IMR-90 (cell line): ENCODE measurements around the gene RPRM. TPM values are rescaled to one million over a fixed set of nuclear protein-coding genes. Genes with fewer than 3 reads are reported as not detected.

ENCODE experiments used
- ATAC-seq: fragments of 200-7000 bp; cut with Tn5 transposase; 2 replicates; pipeline ENCODE4 v1.9.1; 2020; ENCODE audit warnings: low read depth, mild to moderate bottlenecking, moderate library complexity
- BruUV-seq: library from RNA; stranded (reverse); fragments of 400-500 nt; replicated peaks from 2 replicates; lab custom pipeline; 2021; lab: Mats Ljungman, UMichigan
- CTCF ChIA-PET: fragments of 300-600 bp; formaldehyde crosslinking; extraction: SDS; loops from one replicate; lab custom pipeline; 2021; ENCODE audit warnings: antibody characterized with exemption; lab: Yijun Ruan, JAX
- POLR2A ChIA-PET: fragments of 300-600 bp; sonication (Branson Sonifier 250); formaldehyde crosslinking; loops from one replicate; lab custom pipeline; 2022; ENCODE audit warnings: antibody characterized with exemption; ENCODE audit not compliant: unreplicated experiment; lab: Charles Lee
- DNase-seq: peaks from one replicate; pipeline ENCODE4 v3.0.0; 2013
- H2AFZ ChIP-seq: replicated peaks from 2 replicates; pipeline ENCODE3; 2013; ENCODE audit warnings: low read length, mild to moderate bottlenecking; ENCODE audit not compliant: poor library complexity
- H2AK5ac ChIP-seq: 2 replicates; pipeline ENCODE4 v1.6.1; 2013; ENCODE audit warnings: low read depth, low read length, inconsistent platforms
- H2AK9ac ChIP-seq: replicated peaks from 2 replicates; pipeline ENCODE3; 2013; ENCODE audit warnings: mild to moderate bottlenecking, low read depth, low read length, moderate library complexity; ENCODE audit not compliant: poor library complexity
- H2BK120ac ChIP-seq: 2 replicates; pipeline ENCODE4 v1.6.1; 2013; ENCODE audit warnings: low read depth, low read length, inconsistent platforms
- H2BK15ac ChIP-seq: 3 replicates; pipeline ENCODE4 v1.6.1; 2013; ENCODE audit warnings: low read depth, low read length, inconsistent platforms
- H2BK20ac ChIP-seq: 2 replicates; pipeline ENCODE4 v1.6.1; 2013; ENCODE audit warnings: low read depth, mild to moderate bottlenecking, inconsistent platforms, low read length, moderate library complexity
- H2BK5ac ChIP-seq: 2 replicates; pipeline ENCODE4 v1.6.1; 2013; ENCODE audit warnings: mild to moderate bottlenecking, low read depth, low read length, inconsistent platforms; ENCODE audit not compliant: poor library complexity, severe bottlenecking
- H3K14ac ChIP-seq: replicated peaks from 2 replicates; pipeline ENCODE4 v1.6.1; 2013; ENCODE audit warnings: low read depth, low read length, inconsistent platforms
- H3K18ac ChIP-seq: 2 replicates; pipeline ENCODE4 v1.6.1; 2013; ENCODE audit warnings: low read depth, low read length, control low read depth
- H3K23ac ChIP-seq: 2 replicates; pipeline ENCODE4 v1.6.1; 2013; ENCODE audit warnings: low read depth, low read length, inconsistent platforms
- H3K27ac ChIP-seq: 2 replicates; pipeline ENCODE4 v1.5.1; 2013; ENCODE audit warnings: mild to moderate bottlenecking, control low read depth, low read length; ENCODE audit not compliant: insufficient read depth
- H3K27me3 ChIP-seq: 2 replicates; pipeline ENCODE4 v1.6.1; 2013; ENCODE audit warnings: low read length; ENCODE audit not compliant: control insufficient read depth, insufficient read depth
- H3K36me3 ChIP-seq: 2 replicates; pipeline ENCODE4 v1.6.1; 2013; ENCODE audit warnings: low read length, mixed read lengths; ENCODE audit not compliant: control insufficient read depth, insufficient read depth
- H3K4ac ChIP-seq: 2 replicates; pipeline ENCODE4 v1.6.1; 2013; ENCODE audit warnings: low read depth, low read length, inconsistent platforms
- H3K4me1 ChIP-seq: 2 replicates; pipeline ENCODE4 v1.6.1; 2013; ENCODE audit warnings: low read length, mixed read lengths; ENCODE audit not compliant: control insufficient read depth, insufficient read depth
- H3K4me2 ChIP-seq: 2 replicates; pipeline ENCODE4 v1.6.1; 2013; ENCODE audit warnings: low read depth, mild to moderate bottlenecking, control low read depth, low read length, moderate library complexity
- H3K4me3 ChIP-seq: 2 replicates; pipeline ENCODE4 v1.5.1; 2013; ENCODE audit warnings: low read depth, mild to moderate bottlenecking, control low read depth, low read length, moderate library complexity; ENCODE audit not compliant: insufficient read depth
- H3K56ac ChIP-seq: 2 replicates; pipeline ENCODE4 v1.6.1; 2013; ENCODE audit warnings: low read length, inconsistent platforms; ENCODE audit not compliant: insufficient read depth; ENCODE audit errors: extremely low read depth
- H3K79me1 ChIP-seq, 2 experiments: 2 replicates each; pipeline ENCODE4 v1.6.1; 2013; ENCODE audit warnings: low read length in 2 of 2, inconsistent platforms in 1 of 2, low read depth in 1 of 2
- H3K9ac ChIP-seq: 2 replicates; pipeline ENCODE4 v1.6.1; 2013; ENCODE audit warnings: low read depth, low read length, control low read depth
- H3K9me1 ChIP-seq: 2 replicates; pipeline ENCODE4 v1.6.1; 2013; ENCODE audit warnings: low read length, inconsistent platforms; ENCODE audit not compliant: insufficient read depth
- H3K9me3 ChIP-seq: 2 replicates; pipeline ENCODE4 v1.6.1; 2013; ENCODE audit warnings: low read length; ENCODE audit not compliant: control insufficient read depth, insufficient read depth
- H4K20me1 ChIP-seq: 2 replicates; pipeline ENCODE4 v1.6.1; 2013; ENCODE audit warnings: low read length, inconsistent platforms; ENCODE audit not compliant: insufficient read depth
- H4K5ac ChIP-seq: 2 replicates; pipeline ENCODE4 v1.6.1; 2013; ENCODE audit warnings: mild to moderate bottlenecking, low read depth, low read length, control low read depth
- H4K8ac ChIP-seq, 2 experiments: 2 replicates each; pipeline ENCODE4 v1.6.1; 2013; ENCODE audit warnings: low read depth in 2 of 2, low read length in 2 of 2, control low read depth in 1 of 2, inconsistent platforms in 1 of 2
- H4K91ac ChIP-seq: 2 replicates; pipeline ENCODE4 v1.6.1; 2013; ENCODE audit warnings: low read depth, low read length, inconsistent platforms; ENCODE audit not compliant: insufficient read depth
- BHLHE40 ChIP-seq: fragments of 150-350 bp; IDR thresholded peaks from 2 replicates; pipeline ENCODE4 v1.6.1; 2016; ENCODE audit warnings: mild to moderate bottlenecking, low read depth, low read length
- CEBPB ChIP-seq: IDR thresholded peaks from 2 replicates; pipeline ENCODE4 v1.6.1; 2012; ENCODE audit warnings: low read depth, low read length, improper control_type of control experiment
- CHD1 ChIP-seq: IDR thresholded peaks from 2 replicates; pipeline ENCODE4 v1.6.1; 2012; ENCODE audit warnings: low read depth, low read length, improper control_type of control experiment
- MXI1 ChIP-seq: IDR thresholded peaks from 2 replicates; pipeline ENCODE4 v1.6.1; 2012; ENCODE audit warnings: low read depth, mild to moderate bottlenecking, low read length, moderate library complexity, borderline replicate concordance
- RCOR1 ChIP-seq: IDR thresholded peaks from 2 replicates; pipeline ENCODE4 v1.6.1; 2012; ENCODE audit warnings: mild to moderate bottlenecking, low read length, improper control_type of control experiment; ENCODE audit not compliant: insufficient replicate concordance
- SMC3 ChIP-seq: fragments of 150-350 bp; IDR thresholded peaks from 2 replicates; pipeline ENCODE4 v1.6.1; 2016; ENCODE audit warnings: low read depth, mild to moderate bottlenecking, antibody characterized with exemption, low read length, moderate library complexity
- WGBS, 2 experiments: methylation state at CpG; one replicate each; pipeline versions ENCODE4 v1.1.5 to v1.1.7; 2013; ENCODE audit warnings: missing lambda C conversion rate in 2 of 2; ENCODE audit not compliant: insufficient read length in 1 of 2; ENCODE audit errors: extremely low coverage in 2 of 2; 5-methylcytosine and 5-hydroxymethylcytosine counted together
- dilution Hi-C: fragments of 300-500 bp; cut with HindIII; formaldehyde crosslinking; loops from one replicate; pipeline ENCODE4 v1.14.3; 2018; ENCODE audit warnings: low sequenced_read_pairs; ENCODE audit not compliant: unreplicated experiment
- in situ Hi-C: fragments of 300-500 bp; cut with MboI; formaldehyde crosslinking; loops from 3 replicates; pipeline ENCODE4 v1.14.3; 2019; ENCODE audit warnings: low sequenced_read_pairs, inconsistent platforms, mixed read lengths
- intact Hi-C: fragments of 100-400 bp; cut with micrococcal nuclease; formaldehyde crosslinking; loops from 2 replicates; pipeline ENCODE4 v1.10.0; 2022
- polyA plus RNA-seq, 3 experiments: library from polyadenylated mRNA; depleted of rRNA; stranded (reverse); fragments of >200 nt; gene quantifications; 2 replicates each; pipeline ENCODE4 v1.2.3, GENCODE V29; 2012; ENCODE audit warnings: low replicate concordance in 1 of 3
- total RNA-seq: library from RNA; depleted of rRNA; stranded (reverse); fragments of >200 nt; gene quantifications from 2 replicates; pipeline ENCODE4 v1.2.3, GENCODE V29; 2012

The RPRM gene
- total and polyA plus RNA-seq, 2 of the 4 experiments (the other 2 are of a cell fraction), result not detected

- Histone ChIP-seq H3K9ac (no peak overlapping the region), H3K18ac (no peak overlapping the region), H4K91ac (no peak overlapping the region), H3K9me1 (no peaks in the 10 kb centered on the region), H4K8ac (no peak overlapping the region), H3K79me1 (no peaks in the 10 kb centered on the region), H3K4me3 (no peak overlapping the region), H4K5ac (no peak overlapping the region), H2AK9ac (no peak overlapping the region), H3K27me3 (peaks cover 17% of the 10 kb centered on the region), H3K36me3 (no peaks in the 10 kb centered on the region), H2BK15ac (no peak overlapping the region), H2BK120ac (no peak overlapping the region), H2BK20ac (no peak overlapping the region), H3K4me2 (no peak overlapping the region), H3K23ac (no peak overlapping the region), H3K56ac (no peak overlapping the region), H3K4me1 (no peaks in the 10 kb centered on the region), H2AK5ac (no peak overlapping the region), H3K27ac (no peak overlapping the region), H2AFZ (no peak overlapping the region), H3K4ac (no peak overlapping the region), H2BK5ac (no peak overlapping the region), H4K20me1 (no peaks in the 10 kb centered on the region), H3K9me3 (no peaks in the 10 kb centered on the region), H3K14ac (no peak overlapping the region)
- ATAC-seq (no peak), DNase-seq (no peak)
- WGBS, 2 experiments, result no CpG with 5 or more reads among the region's 1 CpG
- dilution Hi-C loops, result no loop called here
- POLR2A ChIA-PET, result no interaction called here
- CTCF ChIA-PET, result no interaction called here
- intact Hi-C loops, result no loop called here
- BruUV-seq, result no TSS peak
- in situ Hi-C loops, result no loop called here
- no peak for TF ChIP-seq CEBPB
- no peak for TF ChIP-seq BHLHE40
- TF ChIP-seq MXI1, result no peak
- no peak for TF ChIP-seq RCOR1
- TF ChIP-seq SMC3, result no peak
- TF ChIP-seq CHD1, result no peak
Observed at GRCh38 chr2:153474407-153474806, 4.2 kb downstream of the RPRM start.
